GM15510 (cell line): ENCODE data around the gene CS.

ENCODE experiments used
- POLR2A ChIP-seq: IDR thresholded peaks from 3 replicates; pipeline ENCODE4 v1.6.1; 2011; ENCODE audit warnings: borderline replicate concordance; ENCODE audit not compliant: insufficient read length; ENCODE audit errors: extremely low read depth

CS gene

GRCh38 chr12:56261503-56262232, 38.5 kb downstream of the CS start:
- no peak for TF ChIP-seq POLR2A

- no peak for TF ChIP-seq POLR2A
Observed at GRCh38 chr12:56260921-56261320, 39.2 kb downstream of the CS start.

DNA sequence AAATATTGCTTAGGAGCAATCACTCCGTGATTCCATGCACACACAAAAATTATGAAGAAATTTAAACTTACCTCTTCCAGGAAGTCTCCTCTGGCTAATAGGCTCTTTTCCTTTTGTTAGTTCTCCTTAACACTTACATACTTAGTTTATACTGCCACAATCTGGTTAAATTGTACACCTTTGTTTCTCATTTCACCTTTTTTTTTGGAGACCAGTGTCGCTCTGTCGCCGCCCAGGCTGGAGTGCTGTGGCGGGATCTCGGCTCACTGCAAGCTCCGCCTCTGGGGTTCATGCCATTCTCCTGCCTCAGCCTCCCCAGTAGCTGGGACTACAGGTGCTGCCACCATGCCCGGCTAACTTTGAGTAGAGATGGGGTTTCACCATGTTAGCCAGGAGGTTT, 39.8 kb downstream of the CS start:
- TF ChIP-seq POLR2A: no peak

DNA sequence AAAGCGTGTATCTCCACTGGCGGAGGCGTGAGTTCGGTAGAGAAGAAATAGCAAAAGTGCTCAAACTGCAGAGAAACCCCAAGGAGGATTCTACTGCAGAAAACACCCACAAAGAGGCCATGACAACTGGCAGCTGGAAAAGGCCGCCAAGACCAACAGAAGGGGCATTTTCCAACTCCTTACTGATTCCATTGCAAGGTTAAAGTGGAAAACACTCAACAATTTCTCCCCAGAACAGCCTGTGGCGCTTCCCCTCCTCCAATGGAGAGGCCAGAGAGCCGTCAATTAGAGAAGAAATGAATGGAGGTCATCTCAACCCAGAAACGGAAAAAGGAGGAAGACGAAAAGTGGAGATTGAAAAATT, 41.3 kb downstream of the CS start:
- no peak for TF ChIP-seq POLR2A

DNA sequence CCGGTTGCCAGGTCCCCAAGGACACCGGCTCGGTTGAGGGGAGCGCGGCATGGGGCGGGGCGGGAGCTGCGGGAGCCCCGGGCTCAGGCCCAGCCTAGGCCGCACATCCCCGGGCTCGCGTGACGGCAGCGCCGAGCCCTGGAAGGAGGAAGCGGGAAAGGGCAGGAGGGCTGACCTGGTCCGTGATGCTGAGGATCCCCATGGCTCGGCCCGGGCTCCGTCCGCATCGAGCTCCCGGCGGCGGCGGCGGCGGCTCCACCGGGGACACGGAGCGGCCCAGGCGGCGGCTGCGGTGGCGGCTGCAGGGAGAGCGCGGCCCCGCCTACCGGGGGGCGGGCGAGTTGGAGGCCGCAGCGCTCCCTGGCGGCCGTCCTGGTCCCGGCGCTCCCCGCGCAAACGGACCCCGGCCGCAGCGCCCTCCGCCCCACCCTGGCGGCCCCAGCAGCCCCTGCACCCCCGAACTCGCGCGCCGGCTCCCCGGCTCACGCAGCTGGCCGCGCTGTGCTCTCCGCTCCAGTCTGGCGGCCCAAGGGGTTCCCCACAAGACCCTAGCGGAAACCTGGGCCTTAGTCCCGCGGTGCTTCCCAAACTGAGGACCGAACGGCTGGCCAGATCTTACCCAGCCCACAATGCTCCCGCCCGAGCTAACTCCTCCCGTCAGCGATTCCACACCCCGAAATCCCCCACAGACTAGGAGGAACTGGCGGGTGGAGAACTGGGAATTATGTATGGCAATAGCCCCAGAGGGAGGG, 41.9 kb downstream of the CS start, which contains the start of gene ANKRD52:
Gene ANKRD52, minus strand, starts transcription at position 317 of the 752 bp plus-strand sequence. Its CDS starts 115 bp downstream, at position 202.
- TF ChIP-seq POLR2A: peak; percentile 75

- TF ChIP-seq POLR2A: no peak
Observed at GRCh38 chr12:56257491-56258067, 42.6 kb downstream of the CS start.

GRCh38 chr12:56257071-56257470, 43.1 kb downstream of the CS start:
- no peak for TF ChIP-seq POLR2A

DNA sequence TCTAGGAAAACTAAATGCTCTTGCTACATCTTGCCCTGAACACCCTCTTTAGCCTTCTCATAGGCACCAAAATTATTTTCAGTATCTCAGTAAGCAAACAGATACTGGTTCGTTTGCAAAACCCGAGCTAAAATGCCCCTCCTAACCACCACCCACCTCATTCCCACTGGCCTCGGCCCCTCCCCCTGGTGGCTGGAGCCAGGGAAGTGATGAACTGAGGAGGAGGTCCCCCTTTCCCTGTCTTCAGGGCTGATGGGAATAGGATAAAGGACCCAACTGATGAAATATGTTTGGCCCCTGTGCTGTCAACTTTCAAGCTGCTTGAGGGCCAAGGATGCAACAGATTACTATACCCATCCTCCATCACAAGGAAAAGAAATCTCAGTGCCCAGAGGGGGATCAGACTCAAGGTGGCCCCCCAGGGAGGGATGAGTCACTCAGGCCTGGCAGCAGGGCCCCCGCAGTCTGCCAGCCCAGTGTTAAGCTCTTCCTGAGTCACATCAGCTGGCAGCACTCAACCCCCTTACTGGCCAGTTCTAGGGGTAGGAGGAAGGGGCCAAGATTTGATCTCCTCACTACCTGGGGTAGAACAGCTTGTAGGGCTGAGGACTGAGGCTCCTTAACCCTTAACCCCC, 43.7 kb downstream of the CS start:
- TF ChIP-seq POLR2A: no peak

DNA sequence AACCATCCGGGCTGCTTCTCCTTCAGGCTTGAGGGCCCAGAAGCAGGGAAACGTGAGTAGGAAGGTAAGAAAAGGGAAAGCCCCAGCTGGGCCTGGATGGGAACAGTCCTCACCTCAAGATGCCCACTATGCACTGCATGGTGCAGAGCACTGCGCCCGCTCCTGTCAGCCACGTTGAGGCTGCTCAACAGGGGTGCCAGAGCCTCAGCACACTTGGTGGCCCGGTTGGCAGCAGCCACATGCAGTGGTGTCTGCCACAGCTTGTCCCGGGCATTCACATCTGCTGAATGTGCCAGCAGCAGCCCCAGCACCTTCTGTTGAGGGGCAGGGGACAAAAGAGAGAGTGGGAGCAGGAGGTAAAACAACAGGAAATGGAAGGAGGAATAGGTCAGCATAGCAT, 44.5 kb downstream of the CS start:
- TF ChIP-seq POLR2A: no peak

GRCh38 chr12:56253091-56253490, 47.0 kb downstream of the CS start:
- TF ChIP-seq POLR2A: no peak

DNA sequence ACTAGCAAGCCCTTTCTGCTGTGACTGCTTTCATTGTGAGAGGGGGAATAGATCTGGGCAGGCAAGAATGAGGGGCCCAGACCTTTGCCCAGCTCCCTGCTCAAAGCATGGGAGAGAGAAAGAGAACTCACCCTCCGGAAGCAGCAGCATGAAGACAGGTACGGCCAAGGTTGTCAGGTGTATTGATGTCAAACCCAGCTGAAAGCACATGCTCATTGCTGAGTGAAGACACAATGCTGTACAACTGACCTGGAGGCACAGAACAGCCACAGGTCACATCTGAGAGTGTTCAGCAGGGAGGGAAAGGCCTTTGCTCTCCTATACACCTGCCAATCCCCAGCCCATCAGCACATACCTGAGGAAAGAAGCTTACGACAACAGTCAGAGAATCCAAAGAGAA, 47.5 kb downstream of the CS start:
- TF ChIP-seq POLR2A: no peak

DNA sequence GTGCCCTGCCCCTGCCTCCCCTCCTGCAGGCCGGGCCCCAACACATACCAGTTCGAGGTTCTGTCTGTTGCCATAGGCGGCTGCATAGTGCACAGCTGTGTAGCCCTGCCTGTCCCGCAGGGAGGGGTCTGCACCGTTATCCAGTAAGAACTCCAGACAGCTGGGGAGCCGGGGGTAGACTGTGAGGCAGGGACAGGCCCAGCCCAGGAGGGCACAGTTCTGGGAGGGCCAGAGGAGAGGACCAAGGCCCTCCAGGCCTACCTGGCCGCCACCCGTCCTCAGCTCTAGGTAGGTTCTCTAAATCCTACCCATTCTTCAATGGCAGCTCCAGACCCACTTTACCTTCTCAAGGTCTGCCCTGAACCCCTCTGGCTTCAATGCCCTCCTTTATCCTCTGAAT, 51.4 kb downstream of the CS start:
- no peak for TF ChIP-seq POLR2A

DNA sequence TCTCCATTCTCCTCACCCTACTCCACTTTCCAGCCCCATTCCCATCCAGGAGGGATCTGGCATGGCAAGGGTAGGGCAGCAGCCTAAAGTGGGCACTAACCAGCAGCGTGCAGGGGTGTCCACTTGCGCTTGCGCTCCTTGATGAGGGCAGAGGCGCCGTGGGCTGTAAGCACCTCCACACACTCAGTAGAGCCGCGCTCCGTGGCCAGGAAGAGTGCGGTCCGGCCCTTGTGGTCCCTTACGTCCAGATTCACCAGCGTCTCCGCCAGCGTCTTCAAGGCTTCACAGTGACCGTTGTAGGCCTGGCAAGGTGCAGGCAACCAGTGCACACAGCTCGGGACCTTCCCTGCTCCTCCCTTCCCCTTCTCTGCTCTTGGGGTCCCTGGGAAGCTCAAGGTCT, 52.2 kb downstream of the CS start:
- TF ChIP-seq POLR2A: no peak

- no peak for TF ChIP-seq POLR2A
Observed at GRCh38 chr12:56244494-56244893, 55.6 kb downstream of the CS start.

DNA sequence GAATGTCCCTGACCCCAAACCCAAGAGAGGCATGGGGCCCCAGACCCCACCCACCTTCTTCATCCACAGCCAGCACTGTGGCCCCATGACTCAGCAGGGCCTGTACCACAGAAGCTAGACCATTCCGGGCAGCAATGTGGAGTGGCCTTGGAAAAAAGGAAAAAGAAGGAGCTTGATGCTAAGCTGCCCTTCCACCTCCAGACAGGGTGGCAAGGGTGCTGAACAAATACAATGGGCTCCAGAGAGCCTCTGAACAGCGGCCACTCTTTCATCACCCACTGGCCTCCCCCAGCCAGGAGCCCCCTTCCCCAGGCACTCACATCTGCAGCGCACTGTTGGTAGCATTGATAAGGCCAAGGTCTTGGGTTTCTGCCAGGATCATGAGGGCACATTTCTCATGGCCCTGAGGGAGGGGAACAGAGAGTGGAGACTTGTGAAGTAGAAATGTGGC, 56.4 kb downstream of the CS start:
- TF ChIP-seq POLR2A: no peak
